Psoas muscle (tissue), 8 donors: ENCODE data around the gene GPR171. TPM values are rescaled to one million over a fixed set of nuclear protein-coding genes. Genes with fewer than 3 reads are reported as not detected.
A peak's percentile ranks its signal among the peaks of the same experiment; 100 is the strongest.

Source experiments
- ATAC-seq, 4 donors: fragments of 200-7000 bp; cut with Tn5 transposase; one replicate each; pipeline ENCODE4 v1.9.1; 2020; ENCODE audit warnings: moderate library complexity in 3 of 4, mild to moderate bottlenecking in 2 of 4
- DNase-seq, 2 donors: peaks; one replicate each; pipeline ENCODE4 v3.0.0-alpha.2; 2020
- H3K27ac ChIP-seq: fragments of 200-600 bp; one replicate; pipeline ENCODE4 v1.8.0; 2022
- H3K27me3 ChIP-seq, 3 donors: fragments of 200-600 bp in 1 of 3; one replicate each; pipeline versions ENCODE4 v1.6.1 to v1.8.0; 2013 to 2022; ENCODE audit warnings: low read length in 2 of 3, mild to moderate bottlenecking in 2 of 3, moderate library complexity in 1 of 3; ENCODE audit not compliant: insufficient read depth in 3 of 3
- H3K36me3 ChIP-seq, 2 donors: fragments of 200-600 bp in 1 of 2; one replicate each; pipeline versions ENCODE4 v1.6.1 to v1.8.0; 2013 to 2022; ENCODE audit warnings: low read depth in 1 of 2, mild to moderate bottlenecking in 1 of 2, moderate library complexity in 1 of 2; ENCODE audit not compliant: insufficient read depth in 1 of 2
- H3K4me1 ChIP-seq: fragments of 200-600 bp; one replicate; pipeline ENCODE4 v1.8.0; 2022
- H3K4me3 ChIP-seq: fragments of 200-600 bp; one replicate; pipeline ENCODE4 v1.8.0; 2022; ENCODE audit warnings: mild to moderate bottlenecking
- H3K9me3 ChIP-seq: fragments of 200-600 bp; one replicate; pipeline ENCODE4 v1.8.0; 2022
- WGBS, 3 donors: extraction: QIAGEN DNeasy Blood & Tissue Kit; methylation state at CpG; one replicate each; pipeline versions ENCODE4 v1.1.6 to v1.1.7; 2013; 5-methylcytosine and 5-hydroxymethylcytosine counted together
- intact Hi-C, 2 donors: fragments of 100-400 bp; cut with DNase I; formaldehyde crosslinking; loops; one replicate each; pipeline versions ENCODE4 v1.11.0 to v1.14.2; 2022
- polyA plus RNA-seq, 3 donors: library from polyadenylated mRNA; stranded (reverse); fragments of 200-250 nt; gene quantifications; one replicate each; pipeline ENCODE4 v1.2.3, GENCODE V29; 2013
- total RNA-seq, 4 donors: library from RNA; stranded (reverse); fragmentation: NEBNext Ultra II Directional in 2 of 4; extraction: Animal tissue kit (Norgen Biotek cat#: 25700) in 2 of 4; gene quantifications; one replicate each; pipeline versions ENCODE4 v1.2.1 to v1.2.4, GENCODE V29; 2021 to 2023
- TF ChIP-seq, protein P1 (sequence below): fragments of 200-600 bp; IDR thresholded peaks from one replicate; pipeline ENCODE4 v1.8.0; 2022; ENCODE audit warnings: antibody characterized with exemption
- donor health status: healthy with polysubstance abuse.
- donor health status: DM: no; HTN: no; CAD: no; lungs with moderate emphysema.
- donor health status: Bipolar disorder and iron deficiency.
- donor health status: healthy.
- donor health status: DM: yes; HTN: yes; CAD: no.
- donor health status: DM: no; HTN: no; CAD: no.
- donor health status: DM: no; HTN: no; CAD: no.
- donor health status: DM: yes; HTN: yes; CAD: no.

The GPR171 gene
- total and polyA plus RNA-seq, 7 donors: 0.05 to 0.27 (median 0.12) TPM; not detected in 3

- intact Hi-C loops: loop anchor here (2.0 to 5.0 kb wide), 3 partner anchors 57 to 113 kb away; no protein-coding TSS in a partner anchor
- peak overlapping the region; percentile 84 for H3K27ac ChIP-seq
Observed at GRCh38 chr3:151169262-151169947, 33.6 kb downstream of the GPR171 start.

GRCh38 chr3:151168269-151169094 is 34.5 kb downstream of the GPR171 start:
- intact Hi-C loops: loop anchor here (1.0 to 5.0 kb wide), 4 partner anchors 58 to 115 kb away; no protein-coding TSS in a partner anchor
- no peak overlapping the region for H3K4me3 ChIP-seq
- peak overlapping the region; percentile 84 for H3K27ac ChIP-seq
- H3K36me3 ChIP-seq: no peaks in the 10 kb centered on the region
- 21 to 30% (median 24%) methylated on average over 7 of the region's 7 CpGs for WGBS, 3 donors
- peak; percentile 79 to 91 for DNase-seq
- ATAC-seq: peak; percentile 85 to 89 (median 87)
- H3K4me1 ChIP-seq: peaks cover 22% of the 10 kb centered on the region
- no peaks in the 10 kb centered on the region for H3K9me3 ChIP-seq
- no peaks in the 10 kb centered on the region for H3K27me3 ChIP-seq
- TF ChIP-seq, protein P1, sequence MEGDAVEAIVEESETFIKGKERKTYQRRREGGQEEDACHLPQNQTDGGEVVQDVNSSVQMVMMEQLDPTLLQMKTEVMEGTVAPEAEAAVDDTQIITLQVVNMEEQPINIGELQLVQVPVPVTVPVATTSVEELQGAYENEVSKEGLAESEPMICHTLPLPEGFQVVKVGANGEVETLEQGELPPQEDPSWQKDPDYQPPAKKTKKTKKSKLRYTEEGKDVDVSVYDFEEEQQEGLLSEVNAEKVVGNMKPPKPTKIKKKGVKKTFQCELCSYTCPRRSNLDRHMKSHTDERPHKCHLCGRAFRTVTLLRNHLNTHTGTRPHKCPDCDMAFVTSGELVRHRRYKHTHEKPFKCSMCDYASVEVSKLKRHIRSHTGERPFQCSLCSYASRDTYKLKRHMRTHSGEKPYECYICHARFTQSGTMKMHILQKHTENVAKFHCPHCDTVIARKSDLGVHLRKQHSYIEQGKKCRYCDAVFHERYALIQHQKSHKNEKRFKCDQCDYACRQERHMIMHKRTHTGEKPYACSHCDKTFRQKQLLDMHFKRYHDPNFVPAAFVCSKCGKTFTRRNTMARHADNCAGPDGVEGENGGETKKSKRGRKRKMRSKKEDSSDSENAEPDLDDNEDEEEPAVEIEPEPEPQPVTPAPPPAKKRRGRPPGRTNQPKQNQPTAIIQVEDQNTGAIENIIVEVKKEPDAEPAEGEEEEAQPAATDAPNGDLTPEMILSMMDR: peak; percentile 87

More at GRCh38 chr3:151169262-151169947, 33.6 kb downstream of the GPR171 start:
- peak; percentile 45 to 79 for DNase-seq
- Histone ChIP-seq H3K4me3 (no peak overlapping the region), H3K4me1 (peaks cover 22% of the 10 kb centered on the region), H3K36me3 (no peaks in the 10 kb centered on the region), H3K27me3 (no peaks in the 10 kb centered on the region), H3K9me3 (no peaks in the 10 kb centered on the region)
- peak; percentile 85 to 92 (median 87) for ATAC-seq
- 43 to 60% (median 43%) methylated on average over 9 of the region's 9 CpGs for WGBS, 3 donors
- TF ChIP-seq, protein P1: no peak

DNA sequence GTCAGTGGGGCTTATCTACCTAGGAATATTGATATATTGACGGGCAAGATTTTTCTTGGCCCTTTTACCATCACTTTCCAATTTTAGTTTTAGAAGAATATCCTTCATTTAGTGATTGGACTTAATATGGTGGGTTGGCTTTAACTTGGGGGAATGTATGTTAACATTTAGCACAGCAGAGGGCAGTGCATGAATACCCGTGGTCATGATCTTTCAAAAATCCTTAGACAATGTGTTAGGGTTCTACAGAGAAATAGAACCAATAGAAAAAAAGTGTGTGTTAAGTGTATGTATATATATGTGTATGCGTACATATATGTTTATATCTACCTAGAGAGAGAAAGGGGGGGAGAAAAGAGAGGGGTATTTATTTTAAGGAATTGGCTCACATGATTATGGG is 36.9 kb downstream of the GPR171 start:
- 84 to 92% (median 90%) methylated on average over 3 of the region's 3 CpGs for WGBS, 3 donors
- TF ChIP-seq, protein P1: no peak
- Histone ChIP-seq H3K4me1 (peaks cover 22% of the 10 kb centered on the region), H3K9me3 (no peaks in the 10 kb centered on the region), H3K4me3 (no peak overlapping the region), H3K27ac (no peak overlapping the region), H3K27me3 (no peaks in the 10 kb centered on the region), H3K36me3 (no peaks in the 10 kb centered on the region)
- DNase-seq (no peak), ATAC-seq (no peak)
- intact Hi-C loops: loop anchor here in 1 of 2 donors (5.0 kb wide), 1 partner anchor 61 kb away; no protein-coding TSS in a partner anchor

GRCh38 chr3:151165226-151165625 is 37.8 kb downstream of the GPR171 start:
- Histone ChIP-seq H3K4me1 (peaks cover 13% of the 10 kb centered on the region), H3K9me3 (no peaks in the 10 kb centered on the region), H3K36me3 (no peaks in the 10 kb centered on the region), H3K27me3 (no peaks in the 10 kb centered on the region), H3K4me3 (no peak overlapping the region), H3K27ac (no peak overlapping the region)
- ATAC-seq (no peak), DNase-seq (no peak)
- WGBS, 3 donors: 82 to 85% (median 83%) methylated on average over 7 of the region's 7 CpGs
- TF ChIP-seq, protein P1: no peak
- intact Hi-C loops: loop anchor here in 1 of 2 donors (5.0 kb wide), 1 partner anchor 62 kb away; no protein-coding TSS in a partner anchor
